GM13976 (cell line): ENCODE measurements around the gene FFAR1.
A peak's percentile ranks its signal among the peaks of the same experiment; 100 is the strongest.

Experiments
- DNase-seq: peaks from one replicate; pipeline ENCODE4 v3.0.0; 2012; ENCODE audit warnings: low spot score
- CTCF ChIP-seq: IDR thresholded peaks from 2 replicates; pipeline ENCODE4 v1.5.1; 2012; ENCODE audit warnings: borderline replicate concordance, mild to moderate bottlenecking; ENCODE audit not compliant: insufficient read depth; ENCODE audit errors: extremely low read depth, missing control alignments, control extremely low read depth
- in situ Hi-C: fragments of 300-500 bp; cut with MboI; formaldehyde crosslinking; loops from one replicate; pipeline ENCODE4 v1.12.0; 2022; ENCODE audit warnings: low sequenced_read_pairs, mixed read lengths, inconsistent platforms; ENCODE audit not compliant: unreplicated experiment

Gene FFAR1

DNA sequence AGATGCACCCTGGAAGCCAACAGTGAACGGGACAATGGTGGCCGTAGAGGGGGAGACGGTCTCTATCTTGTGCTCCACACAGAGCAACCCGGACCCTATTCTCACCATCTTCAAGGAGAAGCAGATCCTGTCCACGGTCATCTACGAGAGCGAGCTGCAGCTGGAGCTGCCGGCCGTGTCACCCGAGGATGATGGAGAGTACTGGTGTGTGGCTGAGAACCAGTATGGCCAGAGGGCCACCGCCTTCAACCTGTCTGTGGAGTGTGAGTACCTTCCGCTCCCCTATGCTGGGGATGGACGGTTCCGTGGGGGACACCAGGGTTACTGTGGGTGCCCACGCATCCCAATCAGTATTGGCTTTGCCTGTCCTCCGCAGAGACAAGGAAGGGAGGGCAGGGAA, 45.3 kb upstream of the FFAR1 start:
- TF ChIP-seq CTCF: no peak
- DNase-seq: no peak
- in situ Hi-C loops: no loop called here

DNA sequence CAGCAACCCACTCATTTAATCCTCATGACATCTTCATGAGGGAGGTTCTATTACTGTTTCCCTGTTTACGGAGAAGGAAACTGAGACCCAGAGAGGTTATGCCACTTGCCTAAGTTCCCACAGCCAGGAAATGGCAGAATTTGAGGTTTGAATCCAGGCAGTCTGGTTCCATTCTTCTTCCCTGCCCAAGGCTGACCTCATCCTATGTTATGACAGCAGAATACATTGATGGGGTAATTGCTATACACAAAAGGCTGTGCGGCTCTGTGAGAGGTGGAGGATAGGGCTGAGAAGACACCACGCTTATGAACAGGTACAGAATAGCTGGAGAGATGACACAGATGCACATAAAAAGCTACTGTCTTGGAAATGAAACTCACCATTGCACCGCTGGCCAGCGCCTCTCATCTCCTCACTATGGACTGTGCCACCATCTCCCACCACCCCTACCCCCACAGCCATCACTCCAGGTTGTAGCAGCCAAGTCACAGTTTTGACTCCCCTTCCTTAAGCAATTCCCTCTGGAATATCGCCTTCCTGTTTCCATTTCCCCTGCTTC, 44.3 kb upstream of the FFAR1 start:
- DNase-seq: no peak
- no peak for TF ChIP-seq CTCF
- in situ Hi-C loops: no loop called here

- no peak for DNase-seq
- in situ Hi-C loops: no loop called here
- TF ChIP-seq CTCF: no peak
Observed at GRCh38 chr19:35304036-35304435, 43.7 kb upstream of the FFAR1 start.

DNA sequence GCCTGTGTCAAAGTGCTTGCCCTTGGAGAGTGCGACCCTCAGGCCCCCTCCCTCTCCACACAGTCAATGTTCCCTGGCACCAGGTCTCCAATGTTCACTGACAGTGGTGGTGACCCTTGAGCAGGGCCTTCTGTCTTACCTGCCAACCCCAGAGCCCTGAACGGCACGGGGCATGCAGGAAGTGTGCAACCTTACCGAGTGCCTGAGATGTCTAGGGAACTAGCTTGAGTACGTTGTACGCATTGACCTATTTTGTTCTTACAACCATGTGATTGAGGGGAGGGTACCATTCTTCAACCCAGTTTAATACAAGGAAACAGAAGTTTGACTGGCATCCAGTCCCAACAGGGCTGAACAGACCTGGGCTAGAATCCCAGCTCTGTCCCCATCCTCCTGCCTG, 42.5 kb upstream of the FFAR1 start:
- no peak for DNase-seq
- TF ChIP-seq CTCF: no peak
- in situ Hi-C loops: no loop called here

DNA sequence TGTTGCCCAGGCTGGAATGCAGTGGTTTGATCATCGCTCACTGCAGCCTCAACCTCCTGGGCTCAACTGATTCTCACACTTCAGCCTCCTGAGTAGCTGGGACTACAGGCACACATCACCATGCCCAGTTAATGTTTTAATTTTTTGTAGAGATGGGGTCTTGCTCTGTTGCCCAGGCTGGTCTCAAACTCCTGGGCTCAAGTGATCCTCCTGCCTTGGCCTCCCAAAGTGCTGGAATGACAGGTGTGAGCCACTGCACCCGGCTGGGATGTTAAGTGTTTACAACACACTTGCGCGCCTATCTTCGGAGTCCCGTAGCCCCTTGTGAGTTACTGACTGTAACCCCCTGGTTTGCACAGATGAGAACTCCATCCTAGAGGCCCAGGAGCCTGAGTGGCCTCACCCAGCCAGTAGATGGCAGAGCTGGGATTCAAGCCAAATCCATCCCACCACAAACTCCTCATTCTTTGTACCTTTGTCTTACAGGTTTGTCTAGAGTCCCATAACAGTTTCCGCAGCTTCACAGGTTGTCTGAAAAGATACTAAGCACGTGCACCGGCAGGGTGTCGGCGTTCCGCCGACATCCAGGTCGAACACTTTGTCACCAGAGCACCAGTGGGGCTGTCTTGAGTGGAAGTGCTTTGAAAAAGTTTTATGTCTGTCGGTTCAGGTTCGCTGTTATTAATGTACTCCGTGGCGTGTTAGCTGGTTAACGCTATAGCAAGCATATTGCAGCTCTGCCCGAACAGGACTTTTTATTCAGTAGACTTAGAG, 41.0 kb upstream of the FFAR1 start:
- in situ Hi-C loops: no loop called here
- peak; percentile 31 for TF ChIP-seq CTCF
- DNase-seq: peak; percentile 63

GRCh38 chr19:35307931-35308330, 39.8 kb upstream of the FFAR1 start:
- peak; percentile 29 for DNase-seq
- TF ChIP-seq CTCF: no peak
- in situ Hi-C loops: no loop called here

GRCh38 chr19:35308910-35309309, 38.8 kb upstream of the FFAR1 start:
- no peak for DNase-seq
- in situ Hi-C loops: no loop called here
- TF ChIP-seq CTCF: no peak
